ENCODE results near the gene HAUS7. TPM values are rescaled to one million over a fixed set of nuclear protein-coding genes. Genes with fewer than 3 reads are reported as not detected.
A peak's percentile ranks its signal among the peaks of the same experiment; 100 is the strongest.

The HAUS7 gene
- total RNA-seq: 10 to 100 TPM; 77.1 to 90.3 (median 85.3) TPM

GRCh38 chrX:153470411-153471363 lies at the start of gene HAUS7:
HAUS7 (minus strand) TSS chrX:153470576; CDS start chrX:153470557, 19 bp downstream.
- Mint-ChIP-seq H3K36me3 (ENCODE audit: insufficient read depth) (peaks cover 4% of the 10 kb centered on the region), H3K4me1 (ENCODE audit: low read depth) (peaks cover 16% of the 10 kb centered on the region), H3K9me3 (no peaks in the 10 kb centered on the region), H3K27me3 (ENCODE audit: low read depth) (no peaks in the 10 kb centered on the region), H3K4me3 (peak within 1 kb of the TSS; percentile 85)
- ATAC-seq (peak; percentile 88 to 89), DNase-seq (peak; percentile 84)

- DNase-seq (no peak), ATAC-seq (no peak)
- no peaks in the 10 kb centered on the region for H3K36me3 Mint-ChIP-seq (ENCODE audit: insufficient read depth)
- H3K4me3 Mint-ChIP-seq: no peak overlapping the region
- H3K27me3 Mint-ChIP-seq (ENCODE audit: low read depth): peaks cover 30% of the 10 kb centered on the region
- peaks cover 7% of the 10 kb centered on the region for H3K4me1 Mint-ChIP-seq (ENCODE audit: low read depth)
- H3K9me3 Mint-ChIP-seq: no peaks in the 10 kb centered on the region
These were observed 49.4 kb upstream of the HAUS7 start for GRCh38 chrX:153519569-153520286.

GRCh38 chrX:153517946-153518834 lies 47.8 kb upstream of the HAUS7 start:
- no peaks in the 10 kb centered on the region for H3K9me3 Mint-ChIP-seq
- no peak overlapping the region for H3K4me3 Mint-ChIP-seq
- ATAC-seq: no peak
- H3K36me3 Mint-ChIP-seq (ENCODE audit: insufficient read depth): no peaks in the 10 kb centered on the region
- H3K27me3 Mint-ChIP-seq (ENCODE audit: low read depth): peaks cover 28% of the 10 kb centered on the region
- peaks cover 7% of the 10 kb centered on the region for H3K4me1 Mint-ChIP-seq (ENCODE audit: low read depth)
- DNase-seq: no peak

- no peaks in the 10 kb centered on the region for H3K36me3 Mint-ChIP-seq (ENCODE audit: insufficient read depth)
- peaks cover 7% of the 10 kb centered on the region for H3K4me1 Mint-ChIP-seq (ENCODE audit: low read depth)
- no peak within 1 kb of the TSS for H3K4me3 Mint-ChIP-seq
- DNase-seq (no peak), ATAC-seq (no peak)
- no peaks in the 10 kb centered on the region for H3K9me3 Mint-ChIP-seq
- H3K27me3 Mint-ChIP-seq (ENCODE audit: low read depth): peaks cover 28% of the 10 kb centered on the region
These were observed 47.0 kb upstream of the HAUS7 start, which contains the start of gene ATP2B3 for GRCh38 chrX:153517423-153517822. ATP2B3 (plus strand) TSS chrX:153517642; CDS start chrX:153536248, 18,606 bp downstream.

- H3K9me3 Mint-ChIP-seq: no peaks in the 10 kb centered on the region
- no peak for ATAC-seq
- DNase-seq: no peak
- no peaks in the 10 kb centered on the region for H3K36me3 Mint-ChIP-seq (ENCODE audit: insufficient read depth)
- peaks cover 26% of the 10 kb centered on the region for H3K27me3 Mint-ChIP-seq (ENCODE audit: low read depth)
- H3K4me1 Mint-ChIP-seq (ENCODE audit: low read depth): peaks cover 7% of the 10 kb centered on the region
- H3K4me3 Mint-ChIP-seq: no peak overlapping the region
These were observed 45.7 kb upstream of the HAUS7 start for GRCh38 chrX:153516073-153516472.

GRCh38 chrX:153515435-153515834 lies 45.1 kb upstream of the HAUS7 start:
- Mint-ChIP-seq H3K4me3 (no peak overlapping the region), H3K9me3 (no peaks in the 10 kb centered on the region), H3K4me1 (ENCODE audit: low read depth) (peaks cover 7% of the 10 kb centered on the region), H3K36me3 (ENCODE audit: insufficient read depth) (no peaks in the 10 kb centered on the region), H3K27me3 (ENCODE audit: low read depth) (peaks cover 25% of the 10 kb centered on the region)
- no peak for DNase-seq
- no peak for ATAC-seq

- Mint-ChIP-seq H3K9me3 (no peaks in the 10 kb centered on the region), H3K36me3 (ENCODE audit: insufficient read depth) (no peaks in the 10 kb centered on the region), H3K27me3 (ENCODE audit: low read depth) (peaks cover 18% of the 10 kb centered on the region), H3K4me3 (no peak overlapping the region), H3K4me1 (ENCODE audit: low read depth) (peaks cover 7% of the 10 kb centered on the region)
- DNase-seq (no peak), ATAC-seq (no peak)
These were observed 43.9 kb upstream of the HAUS7 start for GRCh38 chrX:153514259-153514658.

GRCh38 chrX:153513265-153513664 lies 42.9 kb upstream of the HAUS7 start:
- H3K4me1 Mint-ChIP-seq (ENCODE audit: low read depth): peaks cover 5% of the 10 kb centered on the region
- no peaks in the 10 kb centered on the region for H3K9me3 Mint-ChIP-seq
- peaks cover 11% of the 10 kb centered on the region for H3K27me3 Mint-ChIP-seq (ENCODE audit: low read depth)
- no peak for DNase-seq
- no peak for ATAC-seq
- H3K36me3 Mint-ChIP-seq (ENCODE audit: insufficient read depth): no peaks in the 10 kb centered on the region
- H3K4me3 Mint-ChIP-seq: no peak overlapping the region

- DNase-seq: no peak
- H3K27me3 Mint-ChIP-seq (ENCODE audit: low read depth): peaks cover 9% of the 10 kb centered on the region
- H3K4me3 Mint-ChIP-seq: no peak overlapping the region
- peaks cover 5% of the 10 kb centered on the region for H3K4me1 Mint-ChIP-seq (ENCODE audit: low read depth)
- ATAC-seq: no peak
- H3K36me3 Mint-ChIP-seq (ENCODE audit: insufficient read depth): no peaks in the 10 kb centered on the region
- no peaks in the 10 kb centered on the region for H3K9me3 Mint-ChIP-seq
These were observed 42.1 kb upstream of the HAUS7 start for GRCh38 chrX:153512501-153512893.

- Mint-ChIP-seq H3K27me3 (ENCODE audit: low read depth) (peaks cover 7% of the 10 kb centered on the region), H3K9me3 (no peaks in the 10 kb centered on the region), H3K4me3 (no peak overlapping the region), H3K4me1 (ENCODE audit: low read depth) (peaks cover 5% of the 10 kb centered on the region), H3K36me3 (ENCODE audit: insufficient read depth) (no peaks in the 10 kb centered on the region)
- ATAC-seq (no peak), DNase-seq (no peak)
These were observed 41.6 kb upstream of the HAUS7 start for GRCh38 chrX:153511784-153512500.

GRCh38 chrX:153510383-153510782 lies 40.0 kb upstream of the HAUS7 start:
- ATAC-seq: no peak

GRCh38 chrX:153509592-153509991 lies 39.2 kb upstream of the HAUS7 start:
- ATAC-seq (no peak), DNase-seq (no peak)
- Mint-ChIP-seq H3K4me1 (ENCODE audit: low read depth) (no peaks in the 10 kb centered on the region), H3K36me3 (ENCODE audit: insufficient read depth) (no peaks in the 10 kb centered on the region), H3K4me3 (no peak overlapping the region), H3K27me3 (ENCODE audit: low read depth) (no peaks in the 10 kb centered on the region), H3K9me3 (no peaks in the 10 kb centered on the region)

More at GRCh38 chrX:153510383-153510782, 40.0 kb upstream of the HAUS7 start:
- H3K9me3 Mint-ChIP-seq: no peaks in the 10 kb centered on the region
- no peaks in the 10 kb centered on the region for H3K27me3 Mint-ChIP-seq (ENCODE audit: low read depth)
- H3K36me3 Mint-ChIP-seq (ENCODE audit: insufficient read depth): no peaks in the 10 kb centered on the region
- H3K4me3 Mint-ChIP-seq: no peak overlapping the region
- H3K4me1 Mint-ChIP-seq (ENCODE audit: low read depth): no peaks in the 10 kb centered on the region
- DNase-seq: no peak

- Mint-ChIP-seq H3K36me3 (ENCODE audit: insufficient read depth) (no peaks in the 10 kb centered on the region), H3K4me1 (ENCODE audit: low read depth) (no peaks in the 10 kb centered on the region), H3K4me3 (no peak overlapping the region), H3K27me3 (ENCODE audit: low read depth) (no peaks in the 10 kb centered on the region), H3K9me3 (no peaks in the 10 kb centered on the region)
- peak; percentile 99 to 100 for ATAC-seq
- DNase-seq: peak; percentile 86
These were observed 37.3 kb upstream of the HAUS7 start for GRCh38 chrX:153507484-153508178.
